BLaER1 (cell line): ENCODE data around the gene APOBR.
"Not testable (repeated sequence)": the region's sequence is repeated elsewhere in the genome, so short reads cannot be mapped to it uniquely, and the experiment has no call there.

ENCODE experiments used
- H3K27ac ChIP-seq: shearing (Covaris generic); formaldehyde crosslinking; 2 replicates; pipeline ENCODE4 v1.8.1; 2022
- H3K27me3 ChIP-seq: shearing (Covaris generic); formaldehyde crosslinking; 2 replicates; pipeline ENCODE4 v1.8.1; 2022
- H3K36me3 ChIP-seq: shearing (Covaris generic); formaldehyde crosslinking; 2 replicates; pipeline ENCODE4 v1.8.1; 2022
- H3K4me1 ChIP-seq: shearing (Covaris generic); formaldehyde crosslinking; 2 replicates; pipeline ENCODE4 v1.8.1; 2022
- H3K4me2 ChIP-seq: shearing (Covaris generic); formaldehyde crosslinking; 2 replicates; pipeline ENCODE4 v1.8.1; 2022
- H3K4me3 ChIP-seq: shearing (Covaris generic); formaldehyde crosslinking; 2 replicates; pipeline ENCODE4 v1.8.1; 2022
- H3K9ac ChIP-seq: shearing (Covaris generic); formaldehyde crosslinking; 2 replicates; pipeline ENCODE4 v1.8.1; 2022
- H3K9me3 ChIP-seq: shearing (Covaris generic); formaldehyde crosslinking; 2 replicates; pipeline ENCODE4 v1.8.1; 2022
- H4K20me1 ChIP-seq: shearing (Covaris generic); formaldehyde crosslinking; 2 replicates; pipeline ENCODE4 v1.8.1; 2022
- Cebpa-rat ChIP-seq: shearing (Covaris generic); IDR thresholded peaks from 2 replicates; pipeline ENCODE4 v1.8.1; 2022

APOBR gene

DNA sequence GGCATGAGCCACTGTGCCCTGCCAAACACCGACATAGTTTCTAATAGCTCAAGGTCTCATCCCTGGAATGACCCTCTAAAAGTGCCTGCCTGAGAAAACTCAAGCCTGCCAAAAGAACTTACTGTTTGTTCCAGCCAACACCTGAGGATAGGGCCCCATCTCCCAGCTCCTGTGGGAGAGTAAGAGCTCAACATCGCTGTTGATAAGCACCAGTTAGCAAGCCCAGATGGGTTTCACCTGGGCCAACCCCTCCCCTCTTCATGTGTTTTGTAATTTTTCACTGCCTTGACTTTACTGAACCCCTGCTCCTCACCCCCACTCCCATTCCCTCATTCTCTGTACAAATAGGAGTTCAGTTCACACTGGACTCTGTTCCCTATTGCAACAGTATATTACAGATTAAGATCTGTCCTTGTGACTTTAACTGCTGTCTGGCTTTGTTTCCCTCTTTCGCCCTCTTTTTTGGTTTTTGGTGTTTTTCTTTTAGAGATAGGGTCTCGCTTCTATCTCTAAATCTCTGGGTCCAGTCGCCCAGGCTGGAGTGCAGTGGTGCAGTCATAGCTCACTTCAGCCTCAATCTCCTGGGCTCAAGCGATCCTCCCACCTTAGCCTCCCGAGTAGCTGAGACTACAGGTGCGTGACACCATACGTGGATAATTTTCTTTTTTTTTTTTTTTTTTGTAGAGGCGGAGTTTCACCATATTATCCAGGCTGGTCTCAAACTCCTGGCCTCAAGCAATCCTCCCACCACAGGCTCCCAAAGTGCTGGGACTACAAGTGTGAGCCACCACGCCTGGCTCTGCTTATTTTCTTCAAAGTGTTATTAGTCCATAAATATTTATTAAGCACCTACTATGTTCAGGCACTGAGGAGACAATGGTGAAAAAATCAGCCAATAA is 32.0 kb downstream of the APOBR start:
- Histone ChIP-seq H3K9me3 (no peaks in the 10 kb centered on the region), H4K20me1 (no peaks in the 10 kb centered on the region), H3K4me2 (no peak overlapping the region), H3K36me3 (no peaks in the 10 kb centered on the region), H3K4me1 (0 out of 2 replicates have a peak, but pooled peaks cover 6% of the 10 kb centered on the region), H3K27ac (no peak overlapping the region), H3K9ac (no peak overlapping the region), H3K4me3 (no peak overlapping the region), H3K27me3 (no peaks in the 10 kb centered on the region)
- no peak for TF ChIP-seq Cebpa-rat

DNA sequence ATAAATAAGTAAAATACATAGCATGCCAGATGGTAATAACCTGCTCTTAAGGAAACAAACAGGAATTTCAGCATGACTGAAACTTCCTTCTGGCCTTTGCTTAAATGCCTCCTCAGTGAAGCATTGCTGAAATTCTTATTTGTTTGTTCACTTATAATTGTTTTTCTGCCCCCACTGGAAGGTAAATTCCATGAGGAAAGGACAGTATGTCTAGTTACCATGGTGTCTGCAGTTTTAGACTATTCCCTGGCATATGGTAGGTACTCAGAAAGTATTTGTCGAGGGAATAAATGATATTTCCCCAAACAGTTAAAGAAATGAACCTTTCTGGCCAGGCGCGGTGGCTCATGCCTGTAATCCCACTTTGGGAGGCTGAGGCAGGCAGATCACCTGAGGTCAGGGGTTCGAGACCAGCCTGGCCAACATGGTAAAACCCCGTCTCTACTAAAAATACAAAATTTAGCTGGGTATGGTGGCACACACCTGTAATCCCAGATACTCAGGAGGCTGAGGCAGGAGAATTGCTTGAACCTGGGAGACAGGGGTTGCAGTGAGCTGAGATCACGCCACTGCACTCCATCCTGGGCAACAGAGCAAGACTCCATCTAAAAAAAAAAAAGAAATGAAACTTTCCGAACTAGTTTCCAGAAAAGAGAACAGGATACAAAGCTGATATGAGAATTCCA is 32.8 kb downstream of the APOBR start:
- H3K4me1 ChIP-seq, H3K27me3 ChIP-seq, H4K20me1 ChIP-seq, H3K4me2 ChIP-seq, H3K4me3 ChIP-seq, H3K36me3 ChIP-seq, H3K27ac ChIP-seq, H3K9ac ChIP-seq, H3K9me3 ChIP-seq: not testable (repeated sequence)

DNA sequence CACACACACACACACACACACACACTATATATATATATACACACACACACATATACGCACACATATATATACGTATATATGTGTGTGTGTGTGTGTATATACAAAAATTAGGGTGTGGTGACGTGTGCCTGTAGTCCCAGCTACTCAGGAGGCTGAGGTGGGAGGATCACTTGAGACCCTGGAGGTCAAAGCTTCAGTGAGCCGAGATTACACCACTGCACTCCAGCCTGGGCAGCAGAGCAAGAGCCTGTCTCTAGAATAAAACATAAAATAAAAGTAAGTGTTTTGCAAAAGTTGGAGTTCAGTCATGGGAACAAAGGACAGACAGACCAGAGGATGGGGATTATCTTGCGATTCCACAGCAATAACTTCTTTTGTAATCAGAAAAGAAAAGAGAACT is 33.5 kb downstream of the APOBR start:
- Histone ChIP-seq H3K4me2 (no peak overlapping the region; the same call in 1 of the 2 replicates), H3K36me3 (no peaks in the 10 kb centered on the region), H3K4me1 (0 out of 2 replicates have a peak, but pooled peaks cover 6% of the 10 kb centered on the region), H3K4me3 (no peak overlapping the region), H3K27ac (no peak overlapping the region), H3K9ac (no peak overlapping the region), H3K9me3 (no peaks in the 10 kb centered on the region), H4K20me1 (no peaks in the 10 kb centered on the region), H3K27me3 (no peaks in the 10 kb centered on the region)
- TF ChIP-seq Cebpa-rat: no peak

DNA sequence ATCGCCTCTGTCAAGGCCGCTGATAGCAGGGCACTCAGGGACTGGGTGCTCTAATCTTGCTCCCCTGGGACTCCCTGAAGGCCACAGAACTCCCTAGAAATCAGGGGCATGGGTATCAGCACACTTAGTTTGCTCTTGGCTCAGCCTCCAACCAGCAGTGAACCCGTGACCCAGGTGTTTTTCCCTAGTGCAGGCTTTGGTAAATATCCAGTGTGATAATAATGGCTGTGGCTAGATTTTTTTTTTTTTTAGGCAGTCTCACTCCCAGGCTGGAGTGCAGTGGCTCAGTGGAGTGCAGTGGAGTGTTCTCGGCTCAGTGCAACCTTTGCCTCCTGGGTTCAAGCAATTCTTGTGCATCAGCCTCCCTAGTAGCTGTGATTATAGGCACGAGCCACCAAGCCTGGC is 34.0 kb downstream of the APOBR start:
- no peak for TF ChIP-seq Cebpa-rat
- no peak overlapping the region; the same call in 1 of the 2 replicates for H3K4me2 ChIP-seq
- H3K9ac ChIP-seq: no peak overlapping the region
- H3K9me3 ChIP-seq: no peaks in the 10 kb centered on the region
- H4K20me1 ChIP-seq: no peaks in the 10 kb centered on the region
- H3K27me3 ChIP-seq: no peaks in the 10 kb centered on the region
- H3K36me3 ChIP-seq: no peaks in the 10 kb centered on the region
- H3K4me3 ChIP-seq: no peak overlapping the region
- 0 out of 2 replicates have a peak, but pooled peaks cover 6% of the 10 kb centered on the region for H3K4me1 ChIP-seq
- H3K27ac ChIP-seq: no peak overlapping the region

DNA sequence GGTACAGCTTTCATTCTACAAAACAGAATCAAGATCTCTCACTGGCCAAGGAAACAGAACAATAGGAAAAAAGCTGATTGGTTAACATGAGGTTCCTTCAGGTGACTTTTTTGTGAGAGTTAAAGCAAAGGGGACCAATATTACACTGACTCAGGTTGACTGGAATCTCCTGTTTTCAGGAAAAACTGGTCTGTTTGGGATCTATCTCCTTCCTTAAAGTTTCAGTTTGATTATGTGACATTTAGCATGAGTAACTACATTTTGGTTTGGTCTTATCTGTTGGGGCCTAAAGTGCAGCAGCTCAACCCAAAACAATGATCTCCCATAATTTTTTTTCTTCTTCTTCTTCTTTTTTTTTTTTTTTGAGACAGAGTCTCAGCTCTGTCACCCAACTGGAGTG is 34.7 kb downstream of the APOBR start:
- H3K27ac ChIP-seq: no peak overlapping the region
- H3K9ac ChIP-seq: no peak overlapping the region
- no peaks in the 10 kb centered on the region for H3K9me3 ChIP-seq
- no peaks in the 10 kb centered on the region for H3K27me3 ChIP-seq
- no peaks in the 10 kb centered on the region for H3K36me3 ChIP-seq
- no peak for TF ChIP-seq Cebpa-rat
- no peak overlapping the region for H3K4me3 ChIP-seq
- H3K4me1 ChIP-seq: 0 out of 2 replicates have a peak, but pooled peaks cover 6% of the 10 kb centered on the region
- no peaks in the 10 kb centered on the region for H4K20me1 ChIP-seq
- H3K4me2 ChIP-seq: no peak overlapping the region

DNA sequence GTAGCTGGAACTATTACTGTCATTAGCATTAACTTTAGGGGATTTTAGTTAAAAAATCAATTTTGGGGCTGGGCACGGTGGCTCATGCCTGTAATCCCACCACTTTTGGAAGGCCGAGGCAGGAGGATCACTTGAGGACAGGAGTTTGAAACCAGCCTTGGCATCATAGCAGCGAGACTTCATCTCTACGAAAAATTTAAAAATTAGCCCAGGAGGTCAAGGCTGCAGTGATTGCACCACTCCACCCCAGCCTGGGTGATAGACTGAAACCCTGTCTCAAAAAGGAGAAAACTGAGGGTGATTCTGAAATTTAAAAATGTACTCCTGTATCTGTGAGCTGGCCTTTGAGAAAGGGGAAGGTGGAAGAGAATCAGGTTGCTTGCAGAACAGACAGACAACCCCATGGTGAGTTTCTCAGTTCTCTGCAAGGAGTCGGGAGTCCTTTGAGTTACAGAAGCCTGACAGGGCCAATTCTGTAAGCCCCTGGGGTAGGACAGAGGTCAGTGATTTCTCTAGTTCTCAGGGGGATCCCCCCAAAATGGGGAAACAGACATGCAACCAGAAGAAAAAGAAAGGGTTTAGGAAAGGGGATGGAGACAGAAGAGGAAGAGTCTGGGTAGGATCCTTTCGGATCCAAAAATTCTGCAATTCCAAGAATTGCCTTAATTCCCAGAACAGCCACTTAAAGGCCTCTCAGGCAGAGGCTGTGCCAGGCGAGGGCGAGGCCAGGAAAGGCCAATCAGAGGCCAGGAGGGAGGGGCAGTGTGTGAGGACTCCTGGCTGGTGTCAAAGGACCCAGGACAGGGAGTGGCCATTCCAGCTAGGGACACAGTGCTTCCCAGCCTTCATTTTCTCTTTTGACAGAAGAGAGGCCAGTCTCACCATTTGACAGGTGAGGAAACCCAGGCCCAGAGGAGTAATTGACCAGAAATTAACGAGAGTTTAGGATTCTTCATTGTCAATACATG is 37.6 kb downstream of the APOBR start:
- H3K9me3 ChIP-seq: no peaks in the 10 kb centered on the region
- H3K9ac ChIP-seq: no peak overlapping the region; the same call in 1 of the 2 replicates
- H3K4me3 ChIP-seq: no peak overlapping the region
- no peak overlapping the region for H3K27ac ChIP-seq
- no peaks in the 10 kb centered on the region for H4K20me1 ChIP-seq
- no peak overlapping the region for H3K4me2 ChIP-seq
- H3K4me1 ChIP-seq: 0 out of 2 replicates have a peak, but pooled peaks cover 6% of the 10 kb centered on the region
- H3K36me3 ChIP-seq: no peaks in the 10 kb centered on the region
- no peaks in the 10 kb centered on the region for H3K27me3 ChIP-seq
- no peak for TF ChIP-seq Cebpa-rat

DNA sequence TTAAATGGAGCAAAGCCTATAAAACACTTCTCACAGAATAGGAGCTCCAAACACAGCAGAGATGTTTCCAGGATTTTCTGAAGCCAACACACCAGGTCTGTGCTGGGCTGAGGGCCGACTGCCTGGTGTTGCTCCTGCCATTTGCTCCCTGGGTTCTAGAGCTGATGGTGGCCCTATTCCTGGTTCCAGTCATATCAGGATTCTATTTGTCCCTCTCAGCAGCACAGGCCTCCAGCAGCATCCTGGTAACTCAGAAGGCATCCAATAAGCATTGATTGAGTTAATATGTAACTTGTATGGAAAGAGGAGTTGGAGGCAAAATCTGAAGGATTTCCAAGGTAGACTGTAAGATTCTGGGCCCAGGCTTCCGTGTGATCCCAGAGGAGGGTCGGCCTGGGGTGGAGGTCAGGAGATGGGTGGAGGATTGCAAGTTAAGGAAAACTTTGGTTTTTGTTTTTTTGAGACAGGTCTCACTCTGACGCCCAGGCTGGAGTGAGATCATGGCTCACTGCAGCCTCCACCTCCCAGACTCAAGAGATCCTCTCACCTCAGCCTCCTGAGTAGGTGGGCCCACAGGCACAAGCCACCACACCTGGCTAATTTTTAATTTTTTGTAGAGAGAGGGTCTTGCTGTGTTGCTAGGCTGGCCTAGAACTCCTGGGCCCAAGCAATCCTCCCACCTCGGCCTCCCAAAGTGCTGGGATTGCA is 38.7 kb downstream of the APOBR start:
- no peak overlapping the region for H3K4me3 ChIP-seq
- no peak for TF ChIP-seq Cebpa-rat
- H3K27ac ChIP-seq: no peak overlapping the region
- no peaks in the 10 kb centered on the region for H3K36me3 ChIP-seq
- H3K9ac ChIP-seq: no peak overlapping the region
- H3K4me2 ChIP-seq: no peak overlapping the region
- H3K27me3 ChIP-seq: no peaks in the 10 kb centered on the region
- 0 out of 2 replicates have a peak, but pooled peaks cover 6% of the 10 kb centered on the region for H3K4me1 ChIP-seq
- H4K20me1 ChIP-seq: no peaks in the 10 kb centered on the region
- H3K9me3 ChIP-seq: no peaks in the 10 kb centered on the region

DNA sequence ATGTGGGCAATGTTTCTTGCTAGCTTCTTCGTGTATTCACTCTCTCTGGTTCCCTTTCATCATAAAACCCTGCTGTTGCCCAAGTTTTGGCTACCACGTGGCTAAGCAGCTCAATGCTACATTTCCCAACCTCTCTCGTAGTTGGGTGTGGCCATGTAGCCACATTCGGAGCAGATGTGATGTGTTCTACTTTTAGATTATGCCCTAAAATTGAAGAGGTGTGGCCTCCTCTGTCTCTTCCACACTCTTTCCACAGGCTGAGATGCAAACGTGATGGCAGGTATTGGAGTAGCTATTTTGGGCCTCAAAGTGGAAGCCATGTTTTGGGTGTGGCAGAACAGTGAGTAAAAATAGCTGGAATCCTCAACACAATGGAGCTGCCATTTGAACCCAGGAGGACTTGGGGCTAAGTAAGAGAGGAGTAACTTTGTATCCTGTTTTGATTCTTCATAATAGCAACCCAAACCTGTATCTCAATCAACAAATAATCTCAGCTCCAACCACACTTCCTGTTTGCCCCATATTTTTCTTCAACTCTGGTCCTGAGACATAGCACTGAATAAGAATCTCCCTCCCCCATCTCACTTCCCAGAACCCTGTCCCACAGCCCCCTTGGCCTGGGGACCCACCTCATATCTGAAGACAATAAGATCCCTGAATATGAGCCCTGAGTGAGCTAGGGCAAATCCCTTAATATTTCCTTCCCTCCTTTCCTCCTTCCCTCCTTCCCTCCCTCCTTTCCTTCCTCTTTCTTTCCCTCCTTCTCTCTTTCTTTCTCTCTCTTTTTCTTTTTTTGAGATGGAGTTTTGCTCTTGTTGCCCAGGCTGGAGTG is 40.3 kb downstream of the APOBR start:
- Histone ChIP-seq H3K27ac (no peak overlapping the region), H3K36me3 (no peaks in the 10 kb centered on the region), H3K4me3 (no peak overlapping the region), H3K9me3 (no peaks in the 10 kb centered on the region), H3K27me3 (no peaks in the 10 kb centered on the region), H4K20me1 (no peaks in the 10 kb centered on the region), H3K9ac (no peak overlapping the region), H3K4me2 (no peak overlapping the region), H3K4me1 (no peaks in the 10 kb centered on the region)
- no peak for TF ChIP-seq Cebpa-rat
